GM19463 (cell line): ENCODE measurements around the gene B3GAT1.
A peak's percentile ranks its signal among the peaks of the same experiment; 100 is the strongest.

Source experiments
- ATAC-seq: cut with Tn5 transposase; IDR thresholded peaks from one replicate; pipeline ENCODE4 v1.9.1; 2021; ENCODE audit warnings: mild to moderate bottlenecking, moderate library complexity; ENCODE audit not compliant: unreplicated experiment

B3GAT1 gene

GRCh38 chr11:134340354-134340964 lies 71.6 kb downstream of the B3GAT1 start:
- ATAC-seq, result no peak

DNA sequence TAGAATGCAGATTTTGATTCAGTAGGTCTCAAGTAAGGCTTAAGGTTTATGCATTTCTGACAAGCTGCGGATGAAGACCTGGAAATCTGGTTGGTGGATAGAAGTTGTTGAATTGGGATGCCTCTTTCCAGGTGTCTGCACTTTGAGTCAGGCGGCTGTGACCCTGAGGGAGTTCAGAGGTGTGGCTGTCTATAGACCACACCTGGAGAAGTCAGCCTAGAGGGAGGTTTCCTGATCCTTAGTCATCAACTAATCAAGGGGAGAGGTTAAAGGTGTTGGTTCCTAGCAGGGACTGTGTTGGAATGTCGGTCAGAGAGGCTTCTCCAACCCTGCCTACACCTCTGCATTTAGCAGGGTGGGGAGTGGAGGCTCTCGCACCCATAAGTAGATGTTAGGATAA lies 72.3 kb downstream of the B3GAT1 start:
- no peak for ATAC-seq

DNA sequence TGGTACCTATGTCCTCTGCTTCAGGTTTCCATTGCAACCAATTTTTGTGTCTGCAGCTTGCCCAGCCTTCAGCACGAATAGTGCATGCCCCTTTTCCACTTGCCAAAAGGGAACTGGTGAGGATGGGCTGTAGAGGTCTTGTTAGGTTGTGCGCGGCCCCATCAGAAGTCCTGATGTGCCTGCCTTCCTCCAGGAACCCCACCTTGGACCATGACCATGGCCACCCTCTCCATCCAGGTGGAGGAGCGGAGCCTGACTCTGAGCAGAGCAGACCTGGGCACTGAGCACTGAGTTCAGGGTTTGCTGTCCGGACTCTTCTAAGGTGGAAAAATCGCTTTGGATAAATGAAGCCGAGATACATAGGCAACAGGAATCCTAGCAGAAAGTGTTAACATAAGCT lies 73.4 kb downstream of the B3GAT1 start:
- ATAC-seq, result no peak

DNA sequence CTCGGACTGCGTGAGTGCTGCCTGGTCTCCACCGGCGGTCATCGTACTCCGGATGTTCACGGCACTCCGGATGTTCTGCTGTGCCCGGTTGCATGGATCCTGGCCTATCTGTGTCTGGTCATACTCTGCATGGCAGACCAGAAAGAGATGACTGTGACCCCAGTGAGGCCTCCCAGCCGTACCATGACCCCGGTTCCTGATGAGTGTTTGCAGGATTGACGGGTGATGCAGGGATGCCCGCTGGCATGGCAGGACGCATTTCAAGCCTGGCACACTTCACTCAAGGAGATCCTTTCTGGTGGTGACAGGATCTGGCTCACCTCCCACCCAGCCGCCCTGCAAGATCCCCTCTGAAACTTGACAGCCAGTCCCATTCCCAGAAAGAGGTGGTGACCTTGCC lies 74.0 kb downstream of the B3GAT1 start:
- no peak for ATAC-seq

DNA sequence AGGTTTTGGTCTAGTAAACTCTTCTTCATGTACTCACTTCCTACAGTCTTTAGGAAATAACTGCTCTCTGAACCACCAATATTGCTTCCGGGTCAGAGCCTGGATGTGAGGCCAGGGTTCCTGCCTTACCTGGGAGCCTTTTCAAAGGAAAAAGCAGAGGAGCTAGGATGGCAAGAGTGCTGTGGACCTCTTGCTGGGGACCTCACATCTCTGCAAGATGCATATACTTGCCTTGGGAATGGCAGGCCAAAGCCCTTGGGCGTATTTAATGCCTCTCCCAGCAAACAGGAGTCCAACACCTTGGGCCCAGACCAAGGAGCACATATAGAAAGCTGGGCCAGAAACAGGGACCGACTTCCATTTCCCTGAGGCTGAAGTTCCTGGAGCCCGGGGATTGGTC lies 75.0 kb downstream of the B3GAT1 start:
- no peak for ATAC-seq

DNA sequence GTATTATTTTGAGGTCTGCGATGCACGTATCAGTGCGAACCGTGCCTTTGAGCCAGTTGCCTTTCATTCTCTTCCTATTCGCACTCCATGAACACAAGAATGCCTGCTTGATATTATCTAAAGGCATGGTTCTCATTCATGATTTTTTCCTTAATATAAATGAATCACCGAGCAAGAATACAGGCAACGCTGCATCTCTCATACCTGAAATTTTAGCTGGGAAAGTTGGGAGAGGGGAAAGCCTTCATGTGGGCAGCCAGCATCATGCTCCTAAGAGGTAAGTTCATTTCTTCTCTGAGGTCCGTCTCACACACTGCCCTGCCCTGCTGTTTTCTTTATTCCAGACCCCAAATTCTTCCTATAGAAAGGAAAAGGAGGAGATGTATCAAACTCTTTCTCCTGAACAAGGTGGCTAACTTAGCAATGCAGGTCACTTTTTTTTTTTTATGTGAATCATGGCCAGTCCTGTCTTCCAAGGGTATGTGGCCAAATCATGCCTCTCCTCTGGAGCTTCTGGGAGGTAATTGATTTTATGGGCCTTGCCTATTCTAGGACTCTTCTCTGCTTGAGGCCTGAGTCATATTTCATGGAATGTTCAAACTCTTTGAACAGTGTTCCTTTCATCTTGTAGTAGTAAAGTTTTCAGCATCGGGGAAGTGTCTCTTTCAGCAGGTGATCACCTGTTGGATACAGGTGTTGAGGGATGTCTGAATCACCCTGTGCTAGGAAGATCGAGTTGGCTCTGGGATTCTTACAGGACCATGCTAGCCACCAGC lies 77.1 kb downstream of the B3GAT1 start:
- ATAC-seq, result no peak

DNA sequence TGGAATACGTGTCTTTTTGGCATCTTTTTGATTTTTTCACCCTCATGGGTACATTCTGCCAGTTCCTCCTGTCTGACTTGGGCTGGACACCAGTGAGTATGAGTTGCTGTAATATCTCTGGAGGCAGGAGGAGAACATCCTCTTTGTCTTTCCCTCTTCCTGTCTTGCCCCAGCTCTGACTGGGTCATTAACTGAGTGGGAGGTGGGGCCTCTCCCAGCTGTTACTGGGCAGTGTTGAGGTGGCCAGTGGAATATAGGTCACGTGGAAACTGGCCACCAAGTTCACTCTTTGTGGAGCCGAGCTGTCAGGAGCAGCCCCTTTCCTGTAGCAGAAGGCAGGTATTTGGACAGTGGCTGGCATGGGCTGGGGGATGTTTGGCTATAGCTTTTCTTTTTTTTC lies 78.1 kb downstream of the B3GAT1 start:
- ATAC-seq, result no peak

DNA sequence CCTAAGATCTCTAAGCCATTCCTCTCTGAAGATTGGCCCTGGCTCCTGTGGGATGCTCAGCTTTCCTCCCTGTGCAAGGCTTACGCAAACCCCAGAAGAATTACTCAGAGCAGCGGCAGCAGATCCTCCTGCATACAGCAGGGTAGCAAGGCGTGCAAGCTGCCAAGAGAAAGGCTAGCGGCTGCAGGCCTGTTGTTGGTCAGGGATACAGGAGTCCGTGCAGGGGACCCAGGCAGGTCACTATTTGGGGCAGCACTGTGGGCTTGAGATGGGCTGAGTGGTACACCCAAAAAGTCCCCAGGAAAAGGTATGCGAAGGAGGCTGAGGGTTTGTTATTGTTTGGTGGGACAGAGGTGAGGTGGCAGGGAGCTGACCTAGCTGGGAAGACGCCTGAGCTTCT lies 78.7 kb downstream of the B3GAT1 start:
- ATAC-seq, result no peak

DNA sequence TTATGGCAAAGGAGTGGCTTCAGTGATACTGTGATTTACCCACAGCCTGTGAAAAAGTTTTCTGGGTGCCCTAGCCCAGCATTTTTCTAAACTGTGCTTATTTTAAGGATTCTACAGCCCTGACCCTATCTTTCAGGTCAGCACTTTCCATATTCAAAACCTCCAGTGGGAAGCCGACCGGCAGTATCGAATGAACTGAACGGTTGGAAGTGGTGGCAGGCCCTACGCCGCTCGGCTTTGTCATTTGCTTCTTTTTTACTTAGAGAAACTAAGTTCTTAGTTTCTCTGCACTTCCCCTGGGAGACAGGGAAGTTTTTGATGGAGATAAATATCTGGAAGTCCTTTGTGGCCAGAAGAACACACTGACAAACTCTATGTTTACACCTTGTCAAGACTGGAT lies 79.3 kb downstream of the B3GAT1 start:
- ATAC-seq, result no peak

GRCh38 chr11:134332189-134332631 lies 79.8 kb downstream of the B3GAT1 start:
- ATAC-seq, result peak; percentile 27

DNA sequence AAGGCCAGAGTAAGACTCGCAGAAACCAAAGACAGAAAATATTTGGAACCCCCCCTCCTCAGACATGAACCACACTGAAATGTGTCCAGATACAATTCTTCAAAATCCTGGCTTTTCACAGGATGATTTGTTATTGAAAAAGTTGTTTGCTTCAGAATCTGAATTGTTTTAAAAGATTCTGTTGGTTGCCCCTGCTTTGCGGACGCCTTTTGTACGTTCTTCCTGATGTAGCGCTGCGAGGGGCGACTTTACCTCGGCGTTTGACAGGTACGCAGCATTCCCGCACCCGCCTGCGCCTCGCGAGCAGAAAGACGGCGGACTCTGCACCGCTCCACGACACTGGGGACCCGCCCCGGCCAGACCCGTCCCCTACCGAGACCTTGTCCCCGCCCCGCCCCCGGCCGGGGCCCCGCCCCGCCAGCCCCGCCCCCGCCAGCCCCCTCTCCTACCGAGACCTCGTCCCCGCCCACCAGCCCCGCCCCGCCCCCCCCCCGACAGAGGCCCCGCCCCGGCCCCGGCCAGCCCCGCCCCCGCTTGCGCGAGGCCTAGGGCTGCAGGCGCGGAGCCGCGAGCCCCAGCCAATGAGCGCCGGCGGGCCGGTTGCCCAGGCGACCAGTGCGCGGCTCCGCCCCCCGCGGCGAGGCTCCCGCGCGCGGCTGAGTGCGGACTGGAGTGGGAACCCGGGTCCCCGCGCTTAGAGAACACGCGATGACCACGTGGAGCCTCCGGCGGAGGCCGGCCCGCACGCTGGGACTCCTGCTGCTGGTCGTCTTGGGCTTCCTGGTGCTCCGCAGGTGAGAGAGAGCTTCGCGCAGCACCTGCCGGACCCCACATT lies 80.5 kb downstream of the B3GAT1 start, which contains the start of gene GLB1L2:
TSS of gene GLB1L2 (plus strand) at position 635 of the 835 bp plus-strand sequence. CDS start at position 709, 74 bp downstream.
- ATAC-seq, result peak; percentile 86

- ATAC-seq, result no peak
Observed at GRCh38 chr11:134330611-134331353, 81.3 kb downstream of the B3GAT1 start.
